Mucosa of descending colon (tissue), 3 donors: ENCODE data around the gene POLA2. TPM values are rescaled to one million over a fixed set of nuclear protein-coding genes. Genes with fewer than 3 reads are reported as not detected.

Experiments
- ATAC-seq: fragments of 200-7000 bp; cut with Tn5 transposase; one replicate; pipeline ENCODE4 v1.9.1; 2020; ENCODE audit warnings: mild to moderate bottlenecking, moderate library complexity
- DNase-seq, 3 donors: peaks; one replicate each; pipeline ENCODE4 v3.0.0-alpha.2; 2020
- H3K36me3 ChIP-seq: fragments of 200-600 bp; one replicate; pipeline ENCODE4 v1.8.0; 2021; ENCODE audit warnings: low read depth, mild to moderate bottlenecking
- H3K4me1 ChIP-seq: fragments of 200-600 bp; one replicate; pipeline ENCODE4 v1.8.0; 2021; ENCODE audit warnings: low read depth, mild to moderate bottlenecking
- H3K4me3 ChIP-seq: fragments of 200-600 bp; one replicate; pipeline ENCODE4 v1.8.0; 2021; ENCODE audit warnings: mild to moderate bottlenecking
- H3K9me3 ChIP-seq: fragments of 200-600 bp; one replicate; pipeline ENCODE4 v1.8.0; 2021; ENCODE audit warnings: mild to moderate bottlenecking
- intact Hi-C, 2 donors: fragments of 100-400 bp; cut with DNase I in 1 of 2; cut with micrococcal nuclease in 1 of 2; formaldehyde crosslinking; loops; one replicate each; pipeline versions ENCODE4 v1.11.0 to v1.11.1; 2022; cut with DNase I, micrococcal nuclease
- long read RNA-seq, 2 donors: library from polyadenylated mRNA; unstranded; transcript quantifications; one replicate each; pipeline ENCODE4 v2.0.0, GENCODE V29; 2019 to 2021
- total RNA-seq, 3 donors: library from RNA; stranded (reverse); fragmentation: NEBNext Ultra II Directional in 2 of 3; extraction: Animal tissue kit (Norgen Biotek cat#: 25700) in 2 of 3; gene quantifications; one replicate each; pipeline versions ENCODE4 v1.2.1 to v1.2.4, GENCODE V29; 2021 to 2023
- TF ChIP-seq, protein P1 (sequence below): fragments of 200-600 bp; IDR thresholded peaks from one replicate; pipeline ENCODE4 v1.8.0; 2022; ENCODE audit warnings: antibody characterized with exemption, mild to moderate bottlenecking
- donor health status: DM: no; HTN: no; CAD: no; lungs with moderate emphysema.
- donor health status: DM: no; HTN: no; CAD: no.
- donor health status: DM: no; HTN: yes; CAD: no.

POLA2 gene
- 10 to 100 TPM in 2 of 3 donors, 1 to 10 TPM in 1; 8.9 to 14.4 (median 11.4) TPM for total RNA-seq
- long read RNA-seq, donor 1, transcript POLA2-201 (18 exons, 3,744 nt), result major isoform, 5 of 14 reads
- long read RNA-seq, donor 1, partial matches to known transcripts, result 7 of 14 reads
- long read RNA-seq, donor 1, other reads (novel, unspliced or antisense), result 2 of 14 reads
- long read RNA-seq, donor 2, partial matches to known transcripts, result 2 of 6 reads
- long read RNA-seq, donor 2, other reads (novel, unspliced or antisense), result 1 of 6 reads

DNA sequence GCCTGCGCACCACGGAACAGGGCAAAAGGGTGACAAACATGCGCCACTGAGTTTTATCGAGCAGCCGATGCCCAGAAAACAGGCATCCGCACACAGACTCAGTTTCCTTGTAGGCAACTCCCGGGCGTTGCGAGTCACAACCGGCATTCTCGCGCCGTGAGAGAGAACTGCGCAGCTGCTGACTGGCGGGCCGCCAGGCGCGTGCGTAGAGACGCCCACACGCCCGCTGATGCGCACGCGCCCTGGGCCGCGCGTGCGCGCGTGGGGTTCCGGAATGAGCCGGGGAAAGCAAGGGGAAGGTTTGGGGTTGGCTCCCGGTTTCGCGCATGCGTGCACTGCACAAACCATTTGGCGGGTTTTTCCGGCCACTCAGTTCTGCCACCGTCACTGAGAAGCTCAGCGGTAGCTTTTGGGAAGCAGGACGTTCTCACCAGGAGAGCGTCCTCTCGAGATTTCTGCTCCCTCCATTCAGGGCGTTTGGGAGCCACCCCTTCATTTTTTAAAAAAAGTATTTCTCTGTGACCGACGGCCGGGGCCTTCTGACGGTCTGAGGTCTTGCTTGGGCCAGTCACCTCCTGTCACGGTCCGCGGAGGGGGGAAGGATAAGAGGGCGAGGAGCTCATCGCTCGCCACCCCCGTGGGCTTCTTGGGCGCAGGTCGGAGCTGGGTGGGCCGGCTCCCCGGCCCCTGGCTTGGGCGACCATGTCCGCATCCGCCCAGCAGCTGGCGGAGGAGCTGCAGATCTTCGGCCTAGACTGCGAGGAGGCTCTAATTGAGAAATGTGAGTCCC, at the start of gene POLA2:
POLA2 (plus strand) TSS at position 372 of the 790 bp plus-strand sequence; CDS start at position 703, 331 bp downstream.
- TF ChIP-seq, protein P1, sequence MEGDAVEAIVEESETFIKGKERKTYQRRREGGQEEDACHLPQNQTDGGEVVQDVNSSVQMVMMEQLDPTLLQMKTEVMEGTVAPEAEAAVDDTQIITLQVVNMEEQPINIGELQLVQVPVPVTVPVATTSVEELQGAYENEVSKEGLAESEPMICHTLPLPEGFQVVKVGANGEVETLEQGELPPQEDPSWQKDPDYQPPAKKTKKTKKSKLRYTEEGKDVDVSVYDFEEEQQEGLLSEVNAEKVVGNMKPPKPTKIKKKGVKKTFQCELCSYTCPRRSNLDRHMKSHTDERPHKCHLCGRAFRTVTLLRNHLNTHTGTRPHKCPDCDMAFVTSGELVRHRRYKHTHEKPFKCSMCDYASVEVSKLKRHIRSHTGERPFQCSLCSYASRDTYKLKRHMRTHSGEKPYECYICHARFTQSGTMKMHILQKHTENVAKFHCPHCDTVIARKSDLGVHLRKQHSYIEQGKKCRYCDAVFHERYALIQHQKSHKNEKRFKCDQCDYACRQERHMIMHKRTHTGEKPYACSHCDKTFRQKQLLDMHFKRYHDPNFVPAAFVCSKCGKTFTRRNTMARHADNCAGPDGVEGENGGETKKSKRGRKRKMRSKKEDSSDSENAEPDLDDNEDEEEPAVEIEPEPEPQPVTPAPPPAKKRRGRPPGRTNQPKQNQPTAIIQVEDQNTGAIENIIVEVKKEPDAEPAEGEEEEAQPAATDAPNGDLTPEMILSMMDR, result no peak
- DNase-seq, result peak; percentile 94 to 98 (median 97)
- Histone ChIP-seq H3K4me3 (peak within 1 kb of the TSS; percentile 48), H3K36me3 (no peaks in the 10 kb centered on the region), H3K4me1 (peaks cover 15% of the 10 kb centered on the region), H3K9me3 (no peaks in the 10 kb centered on the region)
- intact Hi-C loops, result no loop called here
- ATAC-seq, result peak; percentile 98

GRCh38 chr11:65212226-65212801, 49.4 kb upstream of the POLA2 start:
- Histone ChIP-seq H3K4me1 (peaks cover 12% of the 10 kb centered on the region), H3K36me3 (peaks cover 8% of the 10 kb centered on the region)

GRCh38 chr11:65213322-65214211, 48.2 kb upstream of the POLA2 start:
- no peak for DNase-seq

More at GRCh38 chr11:65212226-65212801, 49.4 kb upstream of the POLA2 start:
- Histone ChIP-seq H3K4me3 (no peak overlapping the region), H3K9me3 (no peaks in the 10 kb centered on the region)
- ATAC-seq, result no peak
- intact Hi-C loops, result no loop called here
- TF ChIP-seq, protein P1, result no peak
- DNase-seq, result no peak

GRCh38 chr11:65214212-65214845, 47.4 kb upstream of the POLA2 start:
- DNase-seq (no peak), ATAC-seq (no peak)
- TF ChIP-seq, protein P1, result no peak
- H3K4me1 ChIP-seq, result no peaks in the 10 kb centered on the region
- H3K4me3 ChIP-seq, result no peak overlapping the region
- H3K36me3 ChIP-seq, result peaks cover 8% of the 10 kb centered on the region
- H3K9me3 ChIP-seq, result no peaks in the 10 kb centered on the region
- intact Hi-C loops, result no loop called here

More at GRCh38 chr11:65213322-65214211, 48.2 kb upstream of the POLA2 start:
- Histone ChIP-seq H3K4me3 (no peak overlapping the region), H3K36me3 (peaks cover 8% of the 10 kb centered on the region), H3K9me3 (no peaks in the 10 kb centered on the region), H3K4me1 (peaks cover 5% of the 10 kb centered on the region)
- ATAC-seq, result peak; percentile 7
- TF ChIP-seq, protein P1, result no peak
- intact Hi-C loops, result no loop called here
